ENCODE data around the gene AFF4.

The AFF4 gene

DNA sequence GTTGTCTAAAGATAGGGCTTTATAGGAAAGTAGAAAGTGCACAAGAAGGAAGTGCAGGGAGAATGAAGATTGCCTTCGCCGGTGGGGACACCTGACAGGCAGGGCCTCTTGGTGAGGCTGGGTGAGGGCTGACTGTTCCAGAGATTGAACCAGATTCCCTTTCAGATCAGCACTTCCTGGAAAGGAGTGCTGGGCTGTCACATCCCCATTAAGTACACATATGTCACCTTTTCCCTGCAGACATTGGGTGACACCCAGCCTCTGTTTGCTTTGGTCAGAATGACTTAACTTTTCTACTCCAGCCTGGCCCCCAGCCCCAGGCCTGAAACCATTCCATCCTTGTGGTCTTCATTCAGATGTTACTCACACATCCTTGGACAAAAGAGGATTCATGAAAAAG, 125.6 kb downstream of the AFF4 start:
- TF ChIP-seq TCF4 (CRISPR knock-in tag; IDR thresholded peaks at IDR 0.05; ENCODE audit: borderline replicate concordance) (no peak), ESRRG (CRISPR knock-in tag; IDR thresholded peaks at IDR 0.05) (no peak), SNAI2 (CRISPR knock-in tag; IDR thresholded peaks at IDR 0.05) (no peak), RARB (CRISPR knock-in tag; IDR thresholded peaks at IDR 0.05) (no peak), ARNTL (CRISPR knock-in tag; IDR thresholded peaks at IDR 0.05; ENCODE audit: borderline replicate concordance, low read depth) (no peak), ZNF8 (CRISPR knock-in tag; IDR thresholded peaks at IDR 0.05) (no peak)
- TF ChIP-seq, protein P1, sequence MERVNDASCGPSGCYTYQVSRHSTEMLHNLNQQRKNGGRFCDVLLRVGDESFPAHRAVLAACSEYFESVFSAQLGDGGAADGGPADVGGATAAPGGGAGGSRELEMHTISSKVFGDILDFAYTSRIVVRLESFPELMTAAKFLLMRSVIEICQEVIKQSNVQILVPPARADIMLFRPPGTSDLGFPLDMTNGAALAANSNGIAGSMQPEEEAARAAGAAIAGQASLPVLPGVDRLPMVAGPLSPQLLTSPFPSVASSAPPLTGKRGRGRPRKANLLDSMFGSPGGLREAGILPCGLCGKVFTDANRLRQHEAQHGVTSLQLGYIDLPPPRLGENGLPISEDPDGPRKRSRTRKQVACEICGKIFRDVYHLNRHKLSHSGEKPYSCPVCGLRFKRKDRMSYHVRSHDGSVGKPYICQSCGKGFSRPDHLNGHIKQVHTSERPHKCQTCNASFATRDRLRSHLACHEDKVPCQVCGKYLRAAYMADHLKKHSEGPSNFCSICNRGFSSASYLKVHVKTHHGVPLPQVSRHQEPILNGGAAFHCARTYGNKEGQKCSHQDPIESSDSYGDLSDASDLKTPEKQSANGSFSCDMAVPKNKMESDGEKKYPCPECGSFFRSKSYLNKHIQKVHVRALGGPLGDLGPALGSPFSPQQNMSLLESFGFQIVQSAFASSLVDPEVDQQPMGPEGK (CRISPR knock-in tag; IDR thresholded peaks at IDR 0.05; ENCODE audit: borderline replicate concordance): no peak
- no peak for ATAC-seq

DNA sequence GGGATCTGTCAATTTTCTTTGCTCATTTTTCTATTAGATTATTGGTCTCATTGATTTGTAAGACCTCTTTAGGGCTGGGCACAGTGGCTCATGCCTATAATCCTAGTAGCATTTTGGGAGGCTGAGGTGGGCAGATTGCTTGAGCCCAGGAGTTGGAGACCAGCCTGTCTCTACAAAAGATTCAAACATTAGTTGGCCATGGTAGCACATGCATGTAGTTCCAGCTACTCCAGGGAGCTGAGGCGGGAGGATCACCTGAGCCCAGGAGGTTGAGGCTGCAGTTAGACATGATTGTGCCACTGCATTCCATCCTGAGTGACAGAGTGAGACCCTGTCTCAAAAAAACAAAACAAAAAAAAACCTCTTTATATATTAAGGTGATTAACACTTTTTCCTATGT, 126.6 kb downstream of the AFF4 start:
- no peak for TF ChIP-seq ESRRG (CRISPR knock-in tag; IDR thresholded peaks at IDR 0.05)
- TF ChIP-seq, protein P1 (CRISPR knock-in tag; IDR thresholded peaks at IDR 0.05; ENCODE audit: borderline replicate concordance): no peak
- TF ChIP-seq ISL1 (CRISPR knock-in tag; IDR thresholded peaks at IDR 0.05): no peak
- no peak for TF ChIP-seq PPARA (CRISPR knock-in tag; IDR thresholded peaks at IDR 0.05; ENCODE audit: borderline replicate concordance)
- TF ChIP-seq ZNF8 (CRISPR knock-in tag; IDR thresholded peaks at IDR 0.05): no peak
- no peak for TF ChIP-seq ZFP3 (CRISPR knock-in tag; IDR thresholded peaks at IDR 0.05)
- no peak for TF ChIP-seq TCF4 (CRISPR knock-in tag; IDR thresholded peaks at IDR 0.05; ENCODE audit: borderline replicate concordance)
- TF ChIP-seq, protein P2, sequence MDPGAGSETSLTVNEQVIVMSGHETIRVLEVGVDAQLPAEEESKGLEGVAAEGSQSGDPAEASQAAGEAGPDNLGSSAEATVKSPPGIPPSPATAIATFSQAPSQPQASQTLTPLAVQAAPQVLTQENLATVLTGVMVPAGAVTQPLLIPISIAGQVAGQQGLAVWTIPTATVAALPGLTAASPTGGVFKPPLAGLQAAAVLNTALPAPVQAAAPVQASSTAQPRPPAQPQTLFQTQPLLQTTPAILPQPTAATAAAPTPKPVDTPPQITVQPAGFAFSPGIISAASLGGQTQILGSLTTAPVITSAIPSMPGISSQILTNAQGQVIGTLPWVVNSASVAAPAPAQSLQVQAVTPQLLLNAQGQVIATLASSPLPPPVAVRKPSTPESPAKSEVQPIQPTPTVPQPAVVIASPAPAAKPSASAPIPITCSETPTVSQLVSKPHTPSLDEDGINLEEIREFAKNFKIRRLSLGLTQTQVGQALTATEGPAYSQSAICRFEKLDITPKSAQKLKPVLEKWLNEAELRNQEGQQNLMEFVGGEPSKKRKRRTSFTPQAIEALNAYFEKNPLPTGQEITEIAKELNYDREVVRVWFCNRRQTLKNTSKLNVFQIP (CRISPR knock-in tag; IDR thresholded peaks at IDR 0.05; ENCODE audit: borderline replicate concordance, low read depth): no peak
- no peak for TF ChIP-seq ZNF70 (CRISPR knock-in tag; IDR thresholded peaks at IDR 0.05)
- no peak for TF ChIP-seq TOX (CRISPR knock-in tag; IDR thresholded peaks at IDR 0.05; ENCODE audit: borderline replicate concordance)
- no peak for TF ChIP-seq OSR1 (CRISPR knock-in tag; IDR thresholded peaks at IDR 0.05)
- no peak for TF ChIP-seq ZC3H10 (CRISPR knock-in tag; IDR thresholded peaks at IDR 0.05)
- no peak for TF ChIP-seq ARNTL (CRISPR knock-in tag; IDR thresholded peaks at IDR 0.05; ENCODE audit: borderline replicate concordance, low read depth)
- TF ChIP-seq, protein P3, sequence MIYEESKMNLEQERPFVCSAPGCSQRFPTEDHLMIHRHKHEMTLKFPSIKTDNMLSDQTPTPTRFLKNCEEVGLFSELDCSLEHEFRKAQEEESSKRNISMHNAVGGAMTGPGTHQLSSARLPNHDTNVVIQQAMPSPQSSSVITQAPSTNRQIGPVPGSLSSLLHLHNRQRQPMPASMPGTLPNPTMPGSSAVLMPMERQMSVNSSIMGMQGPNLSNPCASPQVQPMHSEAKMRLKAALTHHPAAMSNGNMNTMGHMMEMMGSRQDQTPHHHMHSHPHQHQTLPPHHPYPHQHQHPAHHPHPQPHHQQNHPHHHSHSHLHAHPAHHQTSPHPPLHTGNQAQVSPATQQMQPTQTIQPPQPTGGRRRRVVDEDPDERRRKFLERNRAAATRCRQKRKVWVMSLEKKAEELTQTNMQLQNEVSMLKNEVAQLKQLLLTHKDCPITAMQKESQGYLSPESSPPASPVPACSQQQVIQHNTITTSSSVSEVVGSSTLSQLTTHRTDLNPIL (CRISPR knock-in tag; IDR thresholded peaks at IDR 0.05; ENCODE audit: low read depth): no peak
- TF ChIP-seq, protein P4, sequence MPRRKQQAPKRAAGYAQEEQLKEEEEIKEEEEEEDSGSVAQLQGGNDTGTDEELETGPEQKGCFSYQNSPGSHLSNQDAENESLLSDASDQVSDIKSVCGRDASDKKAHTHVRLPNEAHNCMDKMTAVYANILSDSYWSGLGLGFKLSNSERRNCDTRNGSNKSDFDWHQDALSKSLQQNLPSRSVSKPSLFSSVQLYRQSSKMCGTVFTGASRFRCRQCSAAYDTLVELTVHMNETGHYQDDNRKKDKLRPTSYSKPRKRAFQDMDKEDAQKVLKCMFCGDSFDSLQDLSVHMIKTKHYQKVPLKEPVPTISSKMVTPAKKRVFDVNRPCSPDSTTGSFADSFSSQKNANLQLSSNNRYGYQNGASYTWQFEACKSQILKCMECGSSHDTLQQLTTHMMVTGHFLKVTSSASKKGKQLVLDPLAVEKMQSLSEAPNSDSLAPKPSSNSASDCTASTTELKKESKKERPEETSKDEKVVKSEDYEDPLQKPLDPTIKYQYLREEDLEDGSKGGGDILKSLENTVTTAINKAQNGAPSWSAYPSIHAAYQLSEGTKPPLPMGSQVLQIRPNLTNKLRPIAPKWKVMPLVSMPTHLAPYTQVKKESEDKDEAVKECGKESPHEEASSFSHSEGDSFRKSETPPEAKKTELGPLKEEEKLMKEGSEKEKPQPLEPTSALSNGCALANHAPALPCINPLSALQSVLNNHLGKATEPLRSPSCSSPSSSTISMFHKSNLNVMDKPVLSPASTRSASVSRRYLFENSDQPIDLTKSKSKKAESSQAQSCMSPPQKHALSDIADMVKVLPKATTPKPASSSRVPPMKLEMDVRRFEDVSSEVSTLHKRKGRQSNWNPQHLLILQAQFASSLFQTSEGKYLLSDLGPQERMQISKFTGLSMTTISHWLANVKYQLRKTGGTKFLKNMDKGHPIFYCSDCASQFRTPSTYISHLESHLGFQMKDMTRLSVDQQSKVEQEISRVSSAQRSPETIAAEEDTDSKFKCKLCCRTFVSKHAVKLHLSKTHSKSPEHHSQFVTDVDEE (CRISPR knock-in tag; IDR thresholded peaks at IDR 0.05): no peak
- TF ChIP-seq BACH2 (CRISPR knock-in tag; IDR thresholded peaks at IDR 0.05; ENCODE audit: borderline replicate concordance): no peak
- no peak for TF ChIP-seq RARB (CRISPR knock-in tag; IDR thresholded peaks at IDR 0.05)
- TF ChIP-seq ZNF565 (CRISPR knock-in tag; conservative IDR thresholded peaks at IDR 0.05; ENCODE audit: low read depth): no peak
- ATAC-seq: no peak

DNA sequence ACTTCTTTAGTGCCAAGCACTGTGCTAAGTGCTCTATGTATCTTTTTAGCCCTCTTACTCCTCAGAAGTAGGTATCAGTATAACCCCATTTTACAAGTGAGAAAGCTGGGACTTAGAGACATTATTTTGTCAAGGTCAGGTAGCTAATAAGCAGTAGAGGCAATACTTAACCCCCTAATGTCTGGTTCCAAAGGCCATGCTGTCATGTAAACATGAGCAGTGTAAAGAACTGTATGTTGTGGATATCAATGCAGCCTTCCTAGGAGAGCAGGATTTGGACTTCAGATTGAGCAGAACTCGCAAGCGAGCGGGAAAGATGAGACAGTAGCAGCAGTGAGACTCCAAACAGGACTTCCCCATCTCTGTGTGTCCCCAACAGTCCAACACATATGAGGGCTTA, 129.4 kb downstream of the AFF4 start:
- no peak for ATAC-seq
- TF ChIP-seq TOX (CRISPR knock-in tag; IDR thresholded peaks at IDR 0.05; ENCODE audit: borderline replicate concordance) (no peak), ZC3H10 (CRISPR knock-in tag; IDR thresholded peaks at IDR 0.05) (no peak), GLIS3 (CRISPR knock-in tag; IDR thresholded peaks at IDR 0.05) (no peak), TCF4 (CRISPR knock-in tag; IDR thresholded peaks at IDR 0.05; ENCODE audit: borderline replicate concordance) (no peak), ZNF8 (CRISPR knock-in tag; IDR thresholded peaks at IDR 0.05) (no peak), ARNTL (CRISPR knock-in tag; IDR thresholded peaks at IDR 0.05; ENCODE audit: borderline replicate concordance, low read depth) (no peak), ZFP3 (CRISPR knock-in tag; IDR thresholded peaks at IDR 0.05) (no peak), ESRRG (CRISPR knock-in tag; IDR thresholded peaks at IDR 0.05) (no peak), RARB (CRISPR knock-in tag; IDR thresholded peaks at IDR 0.05) (no peak)
